Fibroblast of villous mesenchyme (primary cell): ENCODE measurements around the gene MTNR1A. TPM values are rescaled to one million over a fixed set of nuclear protein-coding genes. Genes with fewer than 3 reads are reported as not detected.

Experiments used
- DNase-seq: peaks from one replicate; pipeline ENCODE4 v3.0.0-alpha.2; 2010; ENCODE audit warnings: low read depth
- H3K4me3 ChIP-seq: 2 replicates; pipeline ENCODE4 v1.5.1; 2011; ENCODE audit warnings: low read depth, mild to moderate bottlenecking, low read length
- total RNA-seq: library from RNA; depleted of rRNA; stranded (reverse); fragments of >200 nt; gene quantifications from 2 replicates; pipeline ENCODE4 v1.2.3, GENCODE V29; 2012
- TF ChIP-seq, protein P1 (sequence below): IDR thresholded peaks from 2 replicates; pipeline ENCODE4 v1.5.1; 2012; ENCODE audit warnings: low read depth, mild to moderate bottlenecking, low read length; ENCODE audit not compliant: insufficient read depth

MTNR1A gene
- total RNA-seq, 1 donor, result not detected

DNA sequence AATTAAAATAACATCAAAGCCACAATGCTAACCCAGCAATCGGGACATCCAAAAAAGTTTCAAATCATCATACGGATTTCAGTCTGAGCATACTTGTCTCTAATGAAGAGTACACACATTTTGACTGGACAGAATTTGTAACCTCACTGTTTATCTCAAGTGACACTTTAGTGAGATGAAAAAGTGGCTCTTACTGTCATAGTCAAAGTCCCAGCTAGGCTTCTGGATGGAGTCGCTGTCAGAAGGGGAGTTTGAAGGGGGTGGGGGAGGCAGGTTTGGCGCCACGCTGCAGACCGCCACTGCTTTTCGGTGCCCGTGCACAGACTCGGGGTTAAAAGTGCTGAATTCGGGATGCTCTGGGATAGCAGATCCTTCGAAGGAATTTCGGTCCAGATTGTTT is 41.0 kb upstream of the MTNR1A start:
- no peak for DNase-seq
- TF ChIP-seq, protein P1, sequence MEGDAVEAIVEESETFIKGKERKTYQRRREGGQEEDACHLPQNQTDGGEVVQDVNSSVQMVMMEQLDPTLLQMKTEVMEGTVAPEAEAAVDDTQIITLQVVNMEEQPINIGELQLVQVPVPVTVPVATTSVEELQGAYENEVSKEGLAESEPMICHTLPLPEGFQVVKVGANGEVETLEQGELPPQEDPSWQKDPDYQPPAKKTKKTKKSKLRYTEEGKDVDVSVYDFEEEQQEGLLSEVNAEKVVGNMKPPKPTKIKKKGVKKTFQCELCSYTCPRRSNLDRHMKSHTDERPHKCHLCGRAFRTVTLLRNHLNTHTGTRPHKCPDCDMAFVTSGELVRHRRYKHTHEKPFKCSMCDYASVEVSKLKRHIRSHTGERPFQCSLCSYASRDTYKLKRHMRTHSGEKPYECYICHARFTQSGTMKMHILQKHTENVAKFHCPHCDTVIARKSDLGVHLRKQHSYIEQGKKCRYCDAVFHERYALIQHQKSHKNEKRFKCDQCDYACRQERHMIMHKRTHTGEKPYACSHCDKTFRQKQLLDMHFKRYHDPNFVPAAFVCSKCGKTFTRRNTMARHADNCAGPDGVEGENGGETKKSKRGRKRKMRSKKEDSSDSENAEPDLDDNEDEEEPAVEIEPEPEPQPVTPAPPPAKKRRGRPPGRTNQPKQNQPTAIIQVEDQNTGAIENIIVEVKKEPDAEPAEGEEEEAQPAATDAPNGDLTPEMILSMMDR, result no peak
- no peak overlapping the region for H3K4me3 ChIP-seq

DNA sequence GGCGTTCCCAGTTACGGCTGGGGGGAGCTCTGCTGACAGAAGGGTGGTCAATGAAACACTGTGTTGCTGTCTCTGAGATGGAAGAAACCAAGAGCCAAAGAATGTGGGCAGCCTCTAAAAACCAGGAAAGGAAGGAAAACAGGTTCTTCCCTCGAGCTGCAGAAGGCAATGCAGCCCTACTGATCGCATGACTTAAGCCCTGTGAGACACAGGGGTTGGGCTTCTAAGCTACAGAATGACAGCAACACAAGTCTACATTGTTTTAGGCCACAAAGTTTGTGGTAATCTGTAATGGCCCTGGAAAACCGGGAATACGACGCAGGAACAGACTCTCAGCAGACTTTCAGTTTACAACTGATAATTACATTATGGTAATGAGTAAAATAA is 38.2 kb upstream of the MTNR1A start:
- H3K4me3 ChIP-seq, result no peak overlapping the region
- no peak for DNase-seq
- TF ChIP-seq, protein P1, result no peak

GRCh38 chr4:186592966-186593586 is 37.7 kb upstream of the MTNR1A start:
- DNase-seq, result no peak
- no peak overlapping the region for H3K4me3 ChIP-seq
- TF ChIP-seq, protein P1, result no peak

- H3K4me3 ChIP-seq, result no peak overlapping the region
- TF ChIP-seq, protein P1, result no peak
- DNase-seq, result no peak
Observed at GRCh38 chr4:186592445-186592844, 37.1 kb upstream of the MTNR1A start.

DNA sequence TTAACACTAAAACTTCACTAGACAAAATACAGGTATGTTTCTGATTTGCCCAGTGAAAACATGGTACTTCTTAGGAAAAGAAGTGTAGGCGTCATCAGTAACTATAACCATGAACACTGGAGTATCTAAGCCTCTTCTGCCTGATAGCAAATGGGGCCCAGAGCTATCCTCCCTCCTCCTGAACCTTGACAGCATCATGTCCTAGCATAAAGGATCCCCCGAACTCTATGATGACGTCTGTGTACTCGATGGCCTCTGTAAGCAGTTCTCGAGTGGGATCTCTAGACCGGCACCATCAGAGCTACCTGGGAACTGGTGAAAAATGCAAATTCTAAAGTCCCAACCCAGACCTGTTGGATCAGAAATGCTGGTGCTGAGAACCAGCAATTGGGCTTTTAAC is 36.3 kb upstream of the MTNR1A start:
- no peak for DNase-seq

DNA sequence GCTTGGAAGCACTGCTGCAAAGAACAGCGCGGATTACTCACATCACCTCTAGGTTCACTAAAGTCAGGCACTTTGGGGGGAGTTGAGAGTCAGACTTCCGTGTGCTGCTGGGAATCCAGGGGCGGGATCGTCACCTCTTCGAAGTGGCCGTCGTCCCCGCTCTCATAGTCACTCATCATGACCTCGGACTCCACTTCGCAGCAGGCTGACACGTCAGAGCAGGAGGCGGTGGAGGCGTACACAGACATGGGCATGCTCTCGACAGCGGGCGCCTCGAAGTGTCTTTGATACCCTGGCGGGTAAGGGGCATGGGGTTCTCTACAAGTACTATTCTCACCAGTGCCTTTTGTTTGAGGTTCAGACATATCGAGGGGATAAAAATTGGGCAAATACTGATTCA is 33.1 kb upstream of the MTNR1A start:
- TF ChIP-seq, protein P1, result no peak
- DNase-seq, result no peak

More for the DNA sequence above, 36.3 kb upstream of the MTNR1A start:
- TF ChIP-seq, protein P1, result no peak
- no peak overlapping the region for H3K4me3 ChIP-seq

More for the DNA sequence above, 33.1 kb upstream of the MTNR1A start:
- H3K4me3 ChIP-seq, result no peak overlapping the region
